Adrenal gland (tissue), 12 donors: ENCODE data around the gene CBS. TPM values are rescaled to one million over a fixed set of nuclear protein-coding genes. Genes with fewer than 3 reads are reported as not detected.
"Not testable (repeated sequence)": the region's sequence is repeated elsewhere in the genome, so short reads cannot be mapped to it uniquely, and the experiment has no call there.

ENCODE experiments used
- DNase-seq, 7 donors: peaks; one replicate each; pipeline ENCODE4 v3.0.0-alpha.2; 2019 to 2020
- H3K27ac ChIP-seq, 5 donors: fragments of 200-600 bp; sonication (generic) in 4 of 5; 1 replicate in 3 of 5; 2 replicates in 2 of 5; pipeline versions ENCODE4 v1.5.1 to v1.8.0; 2016 to 2020; ENCODE audit warnings: mild to moderate bottlenecking in 1 of 5
- H3K27me3 ChIP-seq: fragments of 200-600 bp; 2 replicates; pipeline ENCODE4 v1.8.0; 2021
- H3K36me3 ChIP-seq, 2 donors: fragments of 200-600 bp; replicated peaks in 1 of 2; 1 replicate in 1 of 2; 2 replicates in 1 of 2; pipeline versions ENCODE4 v1.5.1 to v1.8.0; 2018 to 2022
- H3K4me1 ChIP-seq, 2 donors: fragments of 200-600 bp; replicated peaks in 1 of 2; 1 replicate in 1 of 2; 2 replicates in 1 of 2; pipeline versions ENCODE4 v1.5.1 to v1.8.0; 2018 to 2021
- H3K4me3 ChIP-seq, 4 donors: fragments of 200-600 bp; sonication (generic) in 3 of 4; one replicate each; pipeline ENCODE4 v1.5.1; 2016 to 2018
- H3K9me3 ChIP-seq, 3 donors: fragments of 200-600 bp; sonication (generic) in 1 of 3; replicated peaks in 1 of 3; 1 replicate in 2 of 3; 2 replicates in 1 of 3; pipeline versions ENCODE4 v1.5.1 to v1.8.0; 2016 to 2021
- CTCF ChIP-seq, 6 experiments: fragments of 450-650 bp in 4 of 6; fragments of 200-600 bp in 2 of 6; sonication (generic) in 1 of 6; IDR thresholded peaks; 1 replicate in 5 of 6; 2 replicates in 1 of 6; pipeline versions ENCODE4 v1.5.1 to v1.8.0; 2016 to 2021; ENCODE audit warnings: antibody characterized with exemption in 6 of 6, mild to moderate bottlenecking in 2 of 6, moderate library complexity in 1 of 6
- POLR2A ChIP-seq, 2 donors: fragments of 450-650 bp; IDR thresholded peaks; one replicate each; pipeline ENCODE4 v1.6.1; 2017; ENCODE audit warnings: antibody characterized with exemption in 2 of 2, mild to moderate bottlenecking in 2 of 2, moderate library complexity in 1 of 2
- WGBS, 4 donors: extraction: QIAGEN DNeasy Blood & Tissue Kit in 2 of 4; methylation state at CpG; one replicate each; pipeline versions ENCODE4 v1.1.5 to v1.1.7; 2013 to 2017; 5-methylcytosine and 5-hydroxymethylcytosine counted together
- intact Hi-C, 2 donors: fragments of 100-400 bp; cut with DNase I; formaldehyde crosslinking; loops; one replicate each; pipeline versions ENCODE4 v1.14.1 to v1.15.0; 2022 to 2023
- polyA plus RNA-seq, 3 donors: library from polyadenylated mRNA; stranded (reverse); fragments of 200-250 nt in 2 of 3; fragments of 350-450 nt in 1 of 3; fragmentation: Illumina TruSeq in 1 of 3; extraction: RNeasy Lipid Tissue Mini Kit (QIAGEN cat#74804) in 1 of 3; gene quantifications; one replicate each; pipeline ENCODE4 v1.2.3, GENCODE V29; 2013 to 2014
- total RNA-seq, 9 donors: library from RNA; depleted of rRNA in 4 of 9; stranded (reverse); fragments of >200 nt in 4 of 9; fragments of 120-200 nt in 1 of 9; fragmentation: NEBNext Ultra II Directional in 1 of 9; extraction: Animal tissue kit (Norgen Biotek cat#: 25700) in 1 of 9; gene quantifications; one replicate each; pipeline versions ENCODE4 v1.1.0 to v1.2.4, GENCODE V29; 2013 to 2023
- donor health status: healthy with polysubstance abuse.
- donor health status: Bipolar disorder and iron deficiency.
- donor health status: DM: yes; HTN: yes; CAD: no.
- donor health status: DM: no; HTN: no; CAD: no.
- donor health status: DM: no; HTN: no; CAD: no.
- donor health status: DM: yes; HTN: yes; CAD: no.

CBS gene
- total and polyA plus RNA-seq, 12 donors: 1.6 to 8.6 (median 5.5) TPM

GRCh38 chr21:43006874-43007208, 68.8 kb downstream of the CBS start:
- intact Hi-C loops: no loop called here
- H3K27ac ChIP-seq: no peak overlapping the region
- no peaks in the 10 kb centered on the region for H3K27me3 ChIP-seq
- H3K36me3 ChIP-seq: peaks cover 0 to 14% of the 10 kb centered on the region in 2 donors
- H3K4me1 ChIP-seq: peaks cover 0 to 3% of the 10 kb centered on the region in 2 donors
- H3K4me3 ChIP-seq: no peak overlapping the region
- DNase-seq: no peak
- WGBS, 4 donors: 69 to 80% (median 76%) methylated on average over 4 of the region's 4 CpGs
- H3K9me3 ChIP-seq: no peaks in the 10 kb centered on the region
- TF ChIP-seq CTCF (IDR thresholded peaks at IDR 0.05) (no peak), POLR2A (IDR thresholded peaks at IDR 0.05) (no peak)

GRCh38 chr21:43006051-43006873, 69.4 kb downstream of the CBS start:
- intact Hi-C loops, H3K36me3 ChIP-seq, DNase-seq, H3K4me3 ChIP-seq, H3K4me1 ChIP-seq, H3K27ac ChIP-seq, H3K9me3 ChIP-seq, H3K27me3 ChIP-seq: not testable (repeated sequence)
- 78 to 83% (median 80%) methylated on average over 14 of the region's 14 CpGs for WGBS, 4 donors

GRCh38 chr21:43005635-43006034, 70.0 kb downstream of the CBS start:
- WGBS, 4 donors: 82 to 93% (median 84%) methylated on average over 9 of the region's 9 CpGs
- no peak for TF ChIP-seq POLR2A (IDR thresholded peaks at IDR 0.05)
- TF ChIP-seq CTCF (IDR thresholded peaks at IDR 0.05): no peak
- H3K4me3 ChIP-seq: no peak overlapping the region
- H3K36me3 ChIP-seq: peaks cover 0 to 6% of the 10 kb centered on the region in 2 donors
- no peaks in the 10 kb centered on the region for H3K27me3 ChIP-seq
- intact Hi-C loops: no loop called here
- no peaks in the 10 kb centered on the region for H3K9me3 ChIP-seq
- DNase-seq: no peak
- H3K4me1 ChIP-seq: peaks cover 0 to 3% of the 10 kb centered on the region in 2 donors
- no peak overlapping the region for H3K27ac ChIP-seq

GRCh38 chr21:43004926-43005325, 70.7 kb downstream of the CBS start:
- Histone ChIP-seq H3K27me3 (no peaks in the 10 kb centered on the region), H3K27ac (no peak overlapping the region), H3K9me3 (peaks cover 0 to 2% (median 0%) of the 10 kb centered on the region in 3 donors), H3K4me1 (peaks cover 0 to 3% of the 10 kb centered on the region in 2 donors), H3K36me3 (peaks cover 0 to 6% of the 10 kb centered on the region in 2 donors), H3K4me3 (no peak overlapping the region)
- no peak for TF ChIP-seq CTCF (IDR thresholded peaks at IDR 0.05)
- TF ChIP-seq POLR2A (IDR thresholded peaks at IDR 0.05): no peak
- no peak for DNase-seq
- intact Hi-C loops: no loop called here
- WGBS, 4 donors: 82 to 89% (median 86%) methylated on average over 6 to 8 of the region's 8 CpGs

Other genes starting within 250 kb of the CBS start
- gene WDR4, start 196.3 kb downstream of the CBS start, total RNA-seq: 10 to 100 TPM in 3 of 9 donors, 1 to 10 TPM in 6; 3.6 to 19.3 (median 5.4) TPM
- 1 to 10 TPM; 5.0 to 10.0 (median 6.3) TPM for gene WDR4, start 196.3 kb downstream of the CBS start, polyA plus RNA-seq
- 10 to 100 TPM; 30.4 to 43.5 (median 36.2) TPM for gene NDUFV3, start 182.5 kb downstream of the CBS start, total RNA-seq
- gene NDUFV3, start 182.5 kb downstream of the CBS start, polyA plus RNA-seq: 10 to 100 TPM; 34.1 to 40.2 (median 34.8) TPM
- not detected for gene ERVH48-1, start 150.2 kb downstream of the CBS start, total RNA-seq
- not detected for gene ERVH48-1, start 150.2 kb downstream of the CBS start, polyA plus RNA-seq
- 10 to 100 TPM in 7 of 9 donors, 1 to 10 TPM in 2; 8.2 to 18.4 (median 14.0) TPM for gene PKNOX1, start 101.3 kb downstream of the CBS start, total RNA-seq
- gene PKNOX1, start 101.3 kb downstream of the CBS start, polyA plus RNA-seq: 10 to 100 TPM in 1 of 3 donors, 1 to 10 TPM in 2; 9.3 to 21.7 (median 9.6) TPM
- 10 to 100 TPM; 13.7 to 37.4 (median 21.6) TPM for gene U2AF1, start 31.7 kb upstream of the CBS start, total RNA-seq
- 10 to 100 TPM; 26.6 to 45.4 (median 39.9) TPM for gene U2AF1, start 31.7 kb upstream of the CBS start, polyA plus RNA-seq
- gene CRYAA, start 93.2 kb upstream of the CBS start, total RNA-seq: not detected
- not detected for gene CRYAA, start 93.2 kb upstream of the CBS start, polyA plus RNA-seq